HG03521 (cell line): Measurements from ENCODE around the gene ARHGEF37.
"Not testable (repeated sequence)": the region's sequence is repeated elsewhere in the genome, so short reads cannot be mapped to it uniquely, and the experiment has no call there.

Experiments used
- ATAC-seq: cut with Tn5 transposase; IDR thresholded peaks from one replicate; pipeline ENCODE4 v1.9.1; 2021; ENCODE audit warnings: mild to moderate bottlenecking, moderate library complexity; ENCODE audit not compliant: unreplicated experiment

ARHGEF37 gene

DNA sequence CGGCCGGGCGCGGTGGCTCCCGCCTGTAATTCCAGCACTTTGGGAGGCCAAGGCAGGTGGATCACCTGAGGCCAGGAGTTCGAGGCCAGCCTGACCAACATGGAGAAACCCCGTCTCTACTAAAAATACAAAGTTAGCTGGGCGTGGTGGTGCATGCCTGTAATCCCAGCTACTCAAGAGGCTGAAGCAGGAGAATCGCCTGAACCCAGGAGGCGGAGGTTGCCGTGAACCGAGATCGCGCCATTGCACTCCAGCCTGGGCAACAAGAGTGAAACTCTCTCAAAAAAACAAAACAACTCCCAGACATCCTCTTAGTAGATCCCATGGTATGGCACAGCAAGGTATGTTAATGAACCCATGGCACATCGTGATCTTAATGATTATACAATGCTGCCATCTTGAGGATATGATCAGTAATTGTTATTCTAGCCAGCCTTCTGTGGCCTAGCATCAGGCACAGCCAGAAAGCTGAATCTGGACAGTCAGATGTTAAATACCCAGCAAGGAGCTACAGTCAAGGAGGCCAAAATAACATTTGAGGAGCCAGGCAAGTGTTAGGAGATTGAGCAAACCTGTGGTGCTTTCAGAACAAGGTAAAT, 16.7 kb upstream of the ARHGEF37 start:
- ATAC-seq = peak; percentile 87

DNA sequence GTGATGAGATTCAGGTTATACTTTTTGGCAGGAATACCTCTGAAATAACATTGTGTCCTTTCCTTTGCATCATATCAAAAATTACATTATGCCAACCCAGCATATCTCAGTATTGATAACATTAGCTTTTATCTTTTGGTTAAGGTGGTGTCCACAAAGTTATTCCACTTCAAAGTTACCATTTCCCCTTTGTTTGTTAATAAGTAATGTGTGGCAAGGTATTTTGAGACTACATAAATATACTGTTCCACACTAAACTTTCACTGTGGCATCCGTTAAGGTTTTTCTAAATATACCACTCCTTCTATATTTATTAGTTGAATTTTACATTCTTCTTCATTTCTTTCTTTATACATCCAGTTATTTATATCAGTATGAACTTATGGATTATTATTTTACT, 14.1 kb upstream of the ARHGEF37 start:
- no peak for ATAC-seq

DNA sequence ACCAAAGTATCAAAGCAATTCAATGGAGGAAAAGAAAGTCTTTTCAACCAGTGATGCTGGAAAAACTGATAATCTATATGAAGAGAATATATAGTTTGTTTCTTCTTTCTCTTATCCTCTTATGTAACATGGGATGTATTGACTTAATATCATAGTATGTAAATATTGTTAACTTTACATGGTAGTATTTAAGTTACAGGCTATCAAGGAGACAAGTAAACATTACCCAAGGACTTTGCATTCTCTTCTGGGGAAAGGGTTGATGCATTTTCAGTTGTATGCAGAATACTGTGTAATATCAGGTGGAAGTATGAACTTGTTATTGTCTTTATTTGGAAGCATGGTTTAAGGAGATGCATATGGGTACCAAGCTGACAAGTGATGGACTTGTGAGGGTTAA, 9.1 kb upstream of the ARHGEF37 start:
- ATAC-seq = no peak

DNA sequence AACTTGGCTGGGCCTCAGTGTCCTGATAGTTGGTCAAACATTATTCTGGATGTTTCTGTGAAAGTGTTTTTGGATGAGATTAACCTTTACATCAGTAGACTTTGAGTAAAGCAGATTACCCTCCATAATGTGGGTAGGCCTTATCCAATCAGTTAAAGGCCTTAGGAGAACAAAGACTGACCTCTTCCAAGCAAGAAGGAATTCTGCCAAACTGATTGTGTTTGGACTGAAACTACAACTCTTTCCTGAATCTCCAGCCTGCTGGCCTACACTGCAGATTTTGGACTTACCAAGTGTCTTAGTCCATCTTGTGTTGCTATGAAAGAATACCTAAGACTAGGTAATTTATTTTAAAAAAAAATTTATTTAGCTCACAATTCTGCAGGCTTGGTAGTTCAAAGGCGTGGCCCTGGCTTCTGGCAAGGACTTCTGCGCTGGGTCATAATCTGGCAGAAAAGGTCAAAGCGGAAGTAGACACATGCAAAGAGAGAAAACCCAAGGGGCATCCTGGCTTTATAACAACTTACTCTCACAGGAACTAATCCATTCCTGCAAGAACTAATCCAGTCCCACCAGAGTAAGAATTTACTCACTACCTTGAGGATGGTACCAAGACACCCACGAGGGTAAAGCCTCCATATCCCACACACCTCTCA, 8.6 kb upstream of the ARHGEF37 start:
- no peak for ATAC-seq

DNA sequence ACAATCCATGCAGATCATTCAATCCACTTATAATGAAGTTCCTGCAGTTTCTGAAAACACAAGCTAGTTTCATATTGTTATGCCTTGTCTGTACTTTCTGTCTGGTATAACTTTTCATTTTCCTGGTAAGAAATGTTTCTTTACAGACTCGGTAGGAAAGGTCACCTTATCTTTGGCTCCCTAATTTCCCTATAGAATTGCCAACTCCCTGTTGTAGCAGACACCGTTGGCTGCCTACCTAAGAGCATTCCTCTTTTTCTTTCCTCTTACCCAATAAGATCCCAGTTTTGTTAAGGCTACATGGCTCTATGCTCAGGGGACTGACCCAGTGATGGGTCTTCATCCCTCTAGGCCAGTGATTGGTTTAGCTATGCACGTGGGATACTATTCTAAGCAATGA, 6.2 kb upstream of the ARHGEF37 start:
- ATAC-seq = no peak

DNA sequence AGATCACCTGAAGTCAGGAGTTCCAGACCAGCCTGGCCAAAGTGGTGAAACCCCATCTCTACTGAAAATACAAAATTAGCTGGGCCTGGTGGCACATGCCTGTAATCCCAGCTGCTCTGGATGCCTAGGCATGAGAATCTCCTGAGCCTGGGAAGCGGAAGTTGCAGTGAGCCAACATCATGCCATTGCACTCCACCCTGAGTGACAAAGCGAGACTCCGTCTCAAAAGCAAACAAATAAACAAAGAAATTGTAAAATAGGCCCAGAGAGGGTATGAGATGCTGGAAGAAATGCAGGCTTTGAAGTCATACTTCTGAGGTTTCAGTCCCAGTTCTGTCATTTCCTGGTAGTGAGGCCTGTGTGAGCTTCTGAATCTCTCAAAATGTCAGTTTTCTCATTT, 5.3 kb upstream of the ARHGEF37 start:
- no peak for ATAC-seq

DNA sequence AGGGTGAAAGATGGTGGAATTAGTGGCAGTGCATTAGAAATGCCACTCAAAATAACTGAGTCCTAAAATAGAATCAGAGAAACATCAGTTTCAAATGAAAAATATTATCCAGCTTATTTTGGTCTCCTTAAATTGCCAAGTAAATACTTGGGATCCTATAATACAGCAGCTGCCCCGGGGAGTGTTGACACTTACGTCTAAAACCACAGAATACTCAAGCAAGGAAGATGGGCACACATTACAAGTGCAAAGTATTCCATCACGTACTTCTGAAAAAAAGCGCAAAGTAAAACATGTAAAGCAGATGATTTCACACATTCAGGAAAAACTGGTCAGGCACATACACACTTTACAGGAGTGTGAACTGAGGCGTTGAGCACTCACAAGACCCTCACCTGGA, 2.4 kb upstream of the ARHGEF37 start:
- ATAC-seq = no peak

DNA sequence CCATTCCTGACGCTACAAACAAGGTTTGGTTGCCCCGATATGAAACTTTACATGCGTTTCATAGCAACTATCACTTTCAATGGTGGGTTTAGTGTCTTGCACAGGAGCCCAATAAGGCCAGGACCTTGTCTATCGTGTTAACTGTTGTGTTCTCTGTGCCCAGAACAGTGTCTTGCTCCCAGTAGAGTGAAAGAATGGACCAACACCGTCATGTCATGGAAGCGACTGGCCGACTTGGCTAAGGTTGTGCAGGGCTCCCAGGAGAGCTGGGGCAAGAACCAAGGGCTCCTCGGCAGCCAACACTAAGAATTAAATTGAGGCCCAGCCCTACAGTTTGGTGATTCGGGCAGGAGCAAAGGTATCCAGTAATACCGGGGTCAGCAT, 498 bp upstream of the ARHGEF37 start:
- no peak for ATAC-seq

DNA sequence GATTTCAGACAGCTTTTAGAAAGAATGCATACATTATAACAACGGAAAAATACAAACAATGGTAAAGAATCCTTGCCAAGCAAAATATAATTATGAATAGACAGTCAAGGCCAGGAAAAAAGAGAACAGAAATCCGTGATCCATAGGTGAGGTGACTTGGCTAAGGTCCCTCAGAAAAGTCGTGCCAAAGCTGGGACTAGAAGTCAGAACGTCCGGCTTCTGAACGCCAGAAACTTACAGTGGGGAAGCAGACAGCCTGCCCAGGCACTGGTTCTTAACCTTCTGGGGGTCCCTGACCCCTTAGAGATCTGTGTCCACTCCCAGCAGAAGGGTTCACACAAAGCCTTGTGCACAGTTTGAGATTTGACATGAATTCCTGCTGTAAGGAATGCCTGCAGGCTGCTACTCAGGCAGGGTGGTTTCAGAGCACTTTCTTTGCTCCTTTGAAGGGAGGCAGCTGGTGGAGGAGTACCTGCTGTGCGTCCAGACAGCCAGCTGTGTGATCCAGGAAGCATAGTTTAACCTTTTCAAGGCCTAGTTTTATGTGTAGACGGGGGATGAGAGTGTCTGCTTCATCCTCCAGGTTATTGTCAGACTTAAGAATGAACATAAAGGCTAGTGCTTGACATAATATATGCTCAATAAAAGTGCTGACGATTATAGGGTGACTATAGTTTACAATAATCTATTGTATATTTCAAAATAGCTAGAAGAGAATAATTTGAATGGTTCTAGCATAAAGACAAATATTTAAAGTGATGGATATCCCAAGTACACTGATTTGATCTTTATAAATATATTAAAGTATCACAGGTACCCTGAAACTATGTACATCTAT, 852 bp downstream of the ARHGEF37 start:
- ATAC-seq = no peak

DNA sequence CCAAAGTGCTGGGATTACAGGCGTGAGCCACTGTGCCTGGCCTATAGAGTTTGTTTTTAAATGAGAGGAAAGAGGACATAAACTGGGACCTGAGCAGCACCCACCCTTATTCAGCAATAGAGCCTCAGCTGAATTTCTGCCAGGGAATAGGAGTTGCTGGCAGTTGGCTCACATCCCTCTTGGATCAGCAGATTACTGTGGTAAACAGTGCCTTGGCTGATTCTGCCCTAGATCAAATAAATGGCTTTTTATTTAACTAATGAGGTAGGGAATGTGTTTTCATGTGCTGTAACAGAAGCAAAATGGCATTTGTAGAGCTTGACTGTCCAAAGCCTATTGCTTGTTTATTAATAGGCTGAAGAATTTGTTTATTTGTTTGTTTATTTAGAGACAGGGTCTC, 2.1 kb downstream of the ARHGEF37 start:
- no peak for ATAC-seq

DNA sequence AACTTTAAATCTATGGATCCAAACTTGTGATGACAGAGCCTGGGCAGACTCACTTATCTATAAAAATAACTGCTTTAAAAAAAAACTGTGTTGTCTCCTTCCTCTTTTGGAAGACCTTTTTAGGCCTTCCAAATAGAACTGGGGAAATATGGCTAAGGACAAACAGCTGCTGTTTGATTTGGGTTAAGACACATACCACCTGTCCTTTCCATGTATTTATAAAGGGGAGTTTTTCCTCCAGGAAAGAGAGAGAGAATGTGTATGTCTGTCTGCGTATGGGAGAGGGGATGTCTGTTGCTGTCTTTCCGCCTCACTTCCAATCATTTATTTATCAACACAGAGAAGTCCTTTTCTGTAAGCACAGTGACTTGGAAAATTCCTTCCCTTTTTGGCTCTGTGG, 2.8 kb downstream of the ARHGEF37 start:
- ATAC-seq = no peak

DNA sequence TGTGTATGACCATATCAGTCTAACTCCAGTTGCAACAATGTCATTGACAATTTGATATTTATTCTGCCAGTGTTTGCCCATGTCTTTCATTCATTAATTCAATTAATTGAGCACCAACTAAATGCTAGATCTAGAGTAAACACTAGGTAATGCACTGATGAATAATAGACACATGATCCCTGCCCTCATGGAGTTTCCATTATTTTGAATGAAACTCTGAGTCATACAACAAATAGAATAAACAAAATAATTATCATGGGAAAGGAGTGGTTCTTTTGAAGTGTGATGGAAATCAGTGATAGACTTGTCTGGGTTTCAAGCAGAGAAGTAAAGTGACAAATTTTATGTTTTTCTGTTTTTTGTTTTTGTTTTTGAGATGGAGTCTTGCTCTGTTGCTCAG, 4.6 kb downstream of the ARHGEF37 start:
- no peak for ATAC-seq

DNA sequence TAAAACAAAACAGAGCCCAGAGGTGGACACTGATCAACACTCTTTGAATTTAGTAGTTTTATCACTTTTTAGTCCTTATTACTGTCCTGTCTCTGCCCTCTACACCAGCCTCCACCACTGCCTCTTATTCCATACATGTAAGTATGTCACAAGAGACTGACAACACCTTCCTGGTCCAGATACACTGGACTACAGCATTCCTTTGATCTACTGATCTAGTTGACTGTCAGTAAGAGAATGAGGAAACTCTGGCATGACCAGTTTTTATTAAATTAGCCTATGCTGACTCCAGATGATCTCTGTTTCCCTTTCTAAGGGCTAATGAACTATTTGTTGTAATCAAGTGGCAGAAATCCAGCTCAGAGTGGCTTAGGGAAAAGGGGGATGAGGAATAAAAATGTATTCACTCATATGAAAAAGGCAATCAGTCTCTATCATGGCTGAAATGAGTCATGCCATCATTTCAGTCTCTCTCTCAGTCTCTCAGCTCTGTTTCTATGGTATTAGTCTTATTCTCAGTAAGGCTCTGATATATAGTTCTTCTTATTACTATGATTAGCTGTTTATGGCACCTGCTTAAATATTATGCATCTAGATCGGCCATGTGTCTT, 5.5 kb downstream of the ARHGEF37 start:
- no peak for ATAC-seq

DNA sequence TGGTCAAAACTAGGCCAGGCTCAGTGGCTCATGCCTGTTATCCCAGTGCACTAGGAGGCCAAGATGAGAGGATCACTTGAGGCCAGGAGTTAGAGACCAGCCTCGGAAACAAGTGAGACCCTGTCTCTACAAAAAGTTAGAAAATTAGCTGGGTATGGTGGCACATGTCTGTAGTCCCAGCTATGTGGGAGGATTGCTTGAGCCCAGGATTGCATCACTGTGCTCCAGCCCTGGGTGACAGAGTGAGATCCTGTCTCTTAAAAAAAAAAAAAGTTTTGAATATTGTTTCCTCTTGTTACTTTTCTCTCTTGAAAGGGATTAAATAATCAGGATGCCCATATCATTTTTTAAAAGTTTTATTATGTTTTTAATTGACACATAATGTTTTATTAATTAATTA, 7.6 kb downstream of the ARHGEF37 start:
- ATAC-seq = no peak

DNA sequence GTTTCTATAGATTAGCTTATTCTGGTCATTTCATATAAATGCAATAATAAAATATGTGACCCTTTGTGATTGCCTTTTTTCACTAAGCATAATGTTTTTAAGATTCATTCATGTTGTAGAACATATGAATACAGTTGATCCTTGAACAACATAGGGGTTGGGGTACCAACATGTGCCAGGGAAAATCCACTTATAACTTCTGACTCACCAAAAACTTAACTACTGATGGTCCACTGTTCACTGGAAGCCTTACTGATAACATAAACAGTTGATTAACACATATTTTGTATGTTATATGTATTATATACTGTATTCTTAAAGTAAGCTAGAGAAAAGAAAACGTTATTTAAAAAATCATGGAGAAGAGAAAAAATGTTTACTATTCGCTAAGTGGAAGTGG, 12.1 kb downstream of the ARHGEF37 start:
- no peak for ATAC-seq

DNA sequence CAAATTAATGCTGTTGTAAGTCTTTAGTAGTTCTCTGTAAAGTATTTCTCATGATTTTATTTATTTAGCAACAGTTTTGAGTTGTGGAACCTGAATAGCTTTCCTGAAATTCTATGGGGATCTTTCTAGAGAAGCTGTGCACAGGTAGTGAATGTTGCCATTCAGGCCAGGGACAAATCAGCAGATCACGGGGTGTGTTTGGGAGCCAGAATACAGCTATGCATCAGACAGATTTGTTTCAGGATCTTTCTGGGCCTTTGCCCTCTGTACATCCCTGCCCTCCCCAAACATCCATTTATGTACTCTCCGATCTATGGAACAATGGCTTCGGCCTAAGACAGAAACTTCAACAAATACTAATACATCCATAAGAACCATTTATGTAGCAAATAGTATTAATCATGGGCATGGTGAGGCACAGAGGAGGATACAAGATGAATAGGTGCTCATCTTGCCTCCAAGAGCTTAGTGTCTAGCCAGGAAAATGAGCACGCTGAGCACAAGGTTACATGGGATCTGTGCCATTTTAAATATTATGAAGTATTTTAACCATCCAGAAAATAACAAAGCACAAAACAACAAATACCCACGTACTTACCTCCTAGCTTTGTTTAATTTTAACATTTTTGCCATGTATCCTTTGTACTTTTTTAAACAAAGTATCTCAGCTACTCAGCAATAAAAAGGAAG, 13.1 kb downstream of the ARHGEF37 start:
- no peak for ATAC-seq

DNA sequence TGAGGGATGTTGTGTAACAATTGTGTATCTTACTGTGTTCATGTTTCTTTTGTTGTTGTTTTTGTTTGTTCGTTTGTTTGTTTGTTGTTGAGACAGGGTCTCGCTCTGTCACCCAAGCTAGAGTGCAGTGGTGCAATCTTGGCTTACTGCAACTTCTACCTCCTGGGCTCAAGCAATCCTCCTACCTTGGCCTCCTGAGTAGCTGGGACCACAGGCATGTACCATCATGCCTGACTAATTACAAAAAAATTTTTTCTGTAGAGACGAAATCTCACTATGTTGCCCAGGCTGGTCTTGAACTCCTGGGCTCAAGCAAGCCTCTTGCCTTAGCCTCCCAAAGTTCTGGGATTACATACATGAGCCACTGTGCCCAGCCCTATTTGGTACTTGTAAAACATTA, 13.8 kb downstream of the ARHGEF37 start:
- ATAC-seq = not testable (repeated sequence)

DNA sequence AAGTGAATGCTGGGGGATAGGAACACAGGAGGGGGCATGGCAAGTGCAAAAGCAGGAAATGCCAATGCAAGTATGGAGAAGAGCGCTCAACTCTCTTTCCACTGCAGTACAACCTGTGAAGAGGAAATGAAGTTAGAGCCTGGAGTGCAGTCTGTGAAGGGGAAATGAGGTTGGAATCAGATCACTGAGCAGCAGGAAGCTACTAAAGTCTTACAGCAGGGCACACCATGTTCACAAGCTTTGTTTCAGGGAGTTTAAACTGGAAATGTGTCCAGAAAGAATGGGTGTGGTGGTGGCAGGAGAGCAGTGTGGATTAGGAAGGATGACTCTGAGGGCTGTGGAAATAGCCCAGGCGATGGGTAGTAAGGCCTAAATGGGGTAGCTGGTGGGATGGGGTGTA, 15.4 kb downstream of the ARHGEF37 start:
- ATAC-seq = no peak

DNA sequence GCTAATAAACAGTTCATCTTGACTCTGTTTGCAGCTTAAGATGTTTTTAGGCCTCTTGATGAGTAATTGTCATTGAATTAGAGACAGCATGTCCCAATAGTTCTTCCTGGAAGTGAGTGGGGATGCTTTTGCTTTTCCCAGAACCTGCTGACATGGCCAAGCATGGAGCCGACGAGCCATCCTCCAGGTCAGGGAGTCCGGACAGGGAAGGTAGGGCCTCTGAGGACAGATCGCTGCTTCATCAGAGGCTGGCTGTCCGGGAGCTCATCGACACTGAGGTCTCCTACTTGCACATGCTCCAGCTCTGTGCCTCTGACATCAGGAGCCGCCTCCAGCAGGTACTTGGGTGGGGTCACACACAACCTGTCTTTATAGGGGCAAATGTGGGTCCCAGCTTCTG, 16.3 kb downstream of the ARHGEF37 start:
- no peak for ATAC-seq

DNA sequence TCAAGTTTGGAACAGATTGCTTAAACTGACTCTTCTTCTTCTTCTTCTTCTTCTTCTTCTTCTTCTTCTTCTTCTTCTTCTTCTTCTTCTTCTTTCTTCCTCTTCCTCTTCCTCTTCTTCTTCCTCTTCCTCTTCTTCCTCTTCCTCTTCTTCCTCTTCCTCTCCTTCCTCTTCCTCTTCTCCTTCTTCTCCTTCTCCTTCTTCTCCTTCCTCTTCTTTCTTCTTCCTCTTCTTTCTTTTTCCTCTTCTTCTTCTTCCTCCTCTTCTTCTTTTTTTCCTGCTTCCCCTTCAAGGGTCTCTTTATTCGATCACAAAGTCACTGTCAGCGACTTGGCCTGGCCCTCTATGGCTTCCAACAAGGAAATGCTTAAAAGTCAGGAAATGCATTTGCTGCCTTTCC, 16.9 kb downstream of the ARHGEF37 start:
- ATAC-seq = not testable (repeated sequence)

DNA sequence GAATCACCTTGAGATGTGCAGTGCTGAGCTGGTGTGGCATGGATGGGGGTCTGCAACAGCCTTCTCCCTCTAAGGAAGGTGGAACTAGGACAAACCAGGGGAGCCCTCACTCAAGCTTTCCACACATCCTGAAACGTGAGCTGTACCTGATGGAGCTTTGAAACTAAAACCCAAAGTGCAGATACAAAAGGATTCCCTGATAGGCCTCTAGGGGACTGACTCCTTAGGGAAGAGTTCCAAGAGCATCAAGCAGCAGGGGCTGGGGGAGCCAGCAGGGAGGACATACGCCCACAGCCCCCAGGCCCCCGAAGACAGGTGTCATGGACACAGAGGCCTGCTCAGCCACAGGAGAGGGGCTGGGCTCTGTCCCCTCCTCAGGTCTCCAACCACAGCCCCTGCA, 17.7 kb downstream of the ARHGEF37 start:
- no peak for ATAC-seq
